Gastroesophageal sphincter (tissue), 3 donors: ENCODE data around the gene ZNF672.

Experiments
- POLR2A ChIP-seq, 2 donors: fragments of 450-650 bp; IDR thresholded peaks; one replicate each; pipeline ENCODE4 v1.6.1; 2017; ENCODE audit warnings: antibody characterized with exemption in 2 of 2, mild to moderate bottlenecking in 2 of 2, moderate library complexity in 1 of 2
- TF ChIP-seq, protein P1 (sequence below), 4 experiments: fragments of 200-600 bp in 2 of 4; fragments of 450-650 bp in 2 of 4; sonication (generic) in 1 of 4; IDR thresholded peaks; one replicate each; pipeline ENCODE4 v1.5.1; 2017 to 2019; ENCODE audit warnings: antibody characterized with exemption in 4 of 4, mild to moderate bottlenecking in 2 of 4, moderate library complexity in 2 of 4

DNA sequence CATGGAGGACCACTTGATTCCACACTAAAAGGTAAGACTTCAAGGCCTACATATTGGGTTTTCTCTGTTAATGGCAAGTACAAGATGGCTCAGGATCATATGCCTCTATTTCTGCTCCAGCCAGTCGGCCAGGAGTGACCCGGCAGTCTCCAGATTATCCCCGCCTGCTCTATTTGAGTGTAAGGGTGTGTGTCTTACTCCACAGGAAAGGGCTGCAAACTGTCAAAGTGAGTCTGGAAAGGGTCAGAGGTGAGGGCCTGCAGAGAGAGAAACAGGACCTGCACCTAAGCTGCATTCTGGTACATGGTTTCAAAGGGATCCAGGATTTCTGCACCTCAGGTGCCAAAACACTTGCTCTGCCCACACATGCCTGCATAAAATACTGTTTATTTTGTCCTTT lies 11.6 kb downstream of the ZNF672 start:
- TF ChIP-seq, protein P1, sequence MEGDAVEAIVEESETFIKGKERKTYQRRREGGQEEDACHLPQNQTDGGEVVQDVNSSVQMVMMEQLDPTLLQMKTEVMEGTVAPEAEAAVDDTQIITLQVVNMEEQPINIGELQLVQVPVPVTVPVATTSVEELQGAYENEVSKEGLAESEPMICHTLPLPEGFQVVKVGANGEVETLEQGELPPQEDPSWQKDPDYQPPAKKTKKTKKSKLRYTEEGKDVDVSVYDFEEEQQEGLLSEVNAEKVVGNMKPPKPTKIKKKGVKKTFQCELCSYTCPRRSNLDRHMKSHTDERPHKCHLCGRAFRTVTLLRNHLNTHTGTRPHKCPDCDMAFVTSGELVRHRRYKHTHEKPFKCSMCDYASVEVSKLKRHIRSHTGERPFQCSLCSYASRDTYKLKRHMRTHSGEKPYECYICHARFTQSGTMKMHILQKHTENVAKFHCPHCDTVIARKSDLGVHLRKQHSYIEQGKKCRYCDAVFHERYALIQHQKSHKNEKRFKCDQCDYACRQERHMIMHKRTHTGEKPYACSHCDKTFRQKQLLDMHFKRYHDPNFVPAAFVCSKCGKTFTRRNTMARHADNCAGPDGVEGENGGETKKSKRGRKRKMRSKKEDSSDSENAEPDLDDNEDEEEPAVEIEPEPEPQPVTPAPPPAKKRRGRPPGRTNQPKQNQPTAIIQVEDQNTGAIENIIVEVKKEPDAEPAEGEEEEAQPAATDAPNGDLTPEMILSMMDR (IDR thresholded peaks at IDR 0.05) = no peak
- TF ChIP-seq POLR2A (IDR thresholded peaks at IDR 0.05) = no peak
